GM12874 (cell line): ENCODE results near the gene C18orf32.

Experiments used
- CTCF ChIP-seq: IDR thresholded peaks from 2 replicates; pipeline ENCODE4 v1.5.1; 2011; ENCODE audit warnings: low read depth, mild to moderate bottlenecking, control low read depth, low read length, moderate library complexity; ENCODE audit not compliant: insufficient read depth

C18orf32 gene

GRCh38 chr18:49492694-49493033, 5.6 kb upstream of the C18orf32 start:
- no peak for TF ChIP-seq CTCF

GRCh38 chr18:49491857-49492693, 5.0 kb upstream of the C18orf32 start, which contains the start of gene RPL17:
TSS of gene RPL17 (minus strand) at chr18:49492465.
- no peak for TF ChIP-seq CTCF

- no peak for TF ChIP-seq CTCF
Observed at GRCh38 chr18:49491534-49491856, 4.5 kb upstream of the C18orf32 start.

DNA sequence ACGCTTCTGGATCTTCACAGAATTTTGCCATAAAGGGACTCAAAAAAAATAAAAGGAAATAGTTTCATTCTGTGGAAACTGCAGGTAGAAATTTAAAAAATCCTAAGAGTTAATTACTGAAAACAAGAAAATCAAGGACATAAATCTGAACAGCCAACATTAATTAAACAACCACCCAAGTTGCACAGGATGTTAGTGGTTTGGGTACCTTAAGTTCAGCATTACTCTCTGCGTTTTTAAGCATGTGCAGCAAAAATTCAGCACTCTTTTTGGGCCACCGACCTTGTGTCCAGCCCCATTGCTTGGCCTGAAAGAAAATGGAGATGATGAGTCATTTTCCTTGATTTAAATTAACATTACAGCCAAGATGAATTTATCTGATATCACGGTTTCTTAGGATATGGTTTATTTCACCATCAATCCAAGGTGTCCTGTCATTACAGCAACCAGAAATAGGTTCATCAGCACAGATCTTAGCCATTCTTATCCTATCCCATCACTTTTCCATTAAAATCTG, 3.3 kb upstream of the C18orf32 start:
- TF ChIP-seq CTCF = no peak

GRCh38 chr18:49487711-49488310, 777 bp upstream of the C18orf32 start:
- no peak for TF ChIP-seq CTCF

- no peak for TF ChIP-seq CTCF
Observed at GRCh38 chr18:49486606-49486952, 455 bp downstream of the C18orf32 start.

GRCh38 chr18:49486134-49486533, 900 bp downstream of the C18orf32 start:
- TF ChIP-seq CTCF = no peak
